Activated CD8-positive, alpha-beta T cell treated with anti-CD3 and anti-CD28 coated beads, Interleukin-2, amount 10 ng/mL, durations not matched to agents 7 days and 5 days (primary cell): Measurements from ENCODE around the gene CYB5RL. TPM values are rescaled to one million over a fixed set of nuclear protein-coding genes. Genes with fewer than 3 reads are reported as not detected.

ENCODE experiments used
- ATAC-seq: fragments of 150-1000 bp; cut with Tn5 transposase; one replicate; pipeline ENCODE4 v1.10.0; 2021; ENCODE audit warnings: moderate library complexity
- CTCF ChIA-PET: fragments of 350-600 bp; sonication (Branson Sonifier 250); formaldehyde crosslinking; loops from one replicate; lab custom pipeline; 2021; ENCODE audit warnings: antibody characterized with exemption; lab: Charles Lee
- POLR2A ChIA-PET: fragments of 350-600 bp; sonication (Branson Sonifier 250); formaldehyde crosslinking; loops from one replicate; lab custom pipeline; 2021; ENCODE audit warnings: antibody characterized with exemption; lab: Charles Lee
- DNase-seq: peaks from one replicate; pipeline ENCODE4 v3.0.0-alpha.2; 2020
- H3K27ac Mint-ChIP-seq: one replicate; pipeline ENCODE4 v1.8.0; 2021; ENCODE audit warnings: mild to moderate bottlenecking, mixed read lengths
- H3K27me3 Mint-ChIP-seq: one replicate; pipeline ENCODE4 v1.8.0; 2021; ENCODE audit warnings: low read depth, mixed read lengths
- H3K36me3 Mint-ChIP-seq: one replicate; pipeline ENCODE4 v1.8.0; 2021; ENCODE audit warnings: low read depth, mixed read lengths
- H3K4me1 Mint-ChIP-seq: one replicate; pipeline ENCODE4 v1.8.0; 2021; ENCODE audit warnings: low read depth, mixed read lengths
- H3K4me3 Mint-ChIP-seq: one replicate; pipeline ENCODE4 v1.8.0; 2021; ENCODE audit warnings: mild to moderate bottlenecking, mixed read lengths
- H3K9me3 Mint-ChIP-seq: one replicate; pipeline ENCODE4 v1.8.0; 2022; ENCODE audit warnings: mixed read lengths; ENCODE audit not compliant: insufficient read depth
- total RNA-seq, 2 experiments: library from RNA; stranded (reverse); gene quantifications; one replicate each; pipeline ENCODE4 v1.2.3, GENCODE V29; 2021

CYB5RL gene, protein sequence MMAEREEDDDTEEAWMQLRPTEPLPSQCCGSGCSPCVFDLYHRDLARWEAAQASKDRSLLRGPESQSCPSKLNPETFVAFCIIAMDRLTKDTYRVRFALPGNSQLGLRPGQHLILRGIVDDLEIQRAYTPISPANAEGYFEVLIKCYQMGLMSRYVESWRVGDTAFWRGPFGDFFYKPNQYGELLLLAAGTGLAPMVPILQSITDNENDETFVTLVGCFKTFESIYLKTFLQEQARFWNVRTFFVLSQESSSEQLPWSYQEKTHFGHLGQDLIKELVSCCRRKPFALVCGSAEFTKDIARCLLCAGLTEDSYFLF
- total RNA-seq, result 10 to 100 TPM; 13.1 to 15.5 TPM

DNA sequence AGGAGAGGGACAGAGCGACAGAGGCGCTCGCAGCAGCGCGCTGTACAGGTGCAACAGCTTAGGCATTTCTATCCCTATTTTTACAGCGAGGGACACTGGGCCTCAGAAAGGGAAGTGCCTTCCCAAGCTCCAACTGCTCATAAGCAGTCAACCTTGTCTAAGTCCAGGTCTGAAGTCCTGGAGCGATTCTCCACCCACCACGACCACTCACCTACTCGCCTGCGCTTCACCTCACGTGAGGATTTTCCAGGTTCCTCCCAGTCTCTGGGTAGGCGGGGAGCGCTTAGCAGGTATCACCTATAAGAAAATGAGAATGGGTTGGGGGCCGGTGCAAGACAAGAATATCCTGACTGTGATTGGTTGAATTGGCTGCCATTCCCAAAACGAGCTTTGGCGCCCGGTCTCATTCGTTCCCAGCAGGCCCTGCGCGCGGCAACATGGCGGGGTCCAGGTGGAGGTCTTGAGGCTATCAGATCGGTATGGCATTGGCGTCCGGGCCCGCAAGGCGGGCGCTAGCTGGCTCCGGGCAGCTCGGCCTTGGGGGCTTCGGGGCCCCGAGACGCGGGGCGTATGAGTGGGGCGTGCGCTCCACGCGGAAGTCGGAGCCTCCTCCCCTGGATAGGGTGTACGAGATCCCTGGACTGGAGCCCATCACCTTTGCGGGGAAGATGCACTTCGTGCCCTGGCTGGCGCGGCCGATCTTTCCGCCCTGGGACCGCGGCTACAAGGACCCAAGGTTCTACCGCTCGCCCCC, at the start of gene CYB5RL, which contains the start of gene MRPL37:
Gene CYB5RL (minus strand): TSS at position 266 of the 754 bp plus-strand sequence. CDS start 4,414 bp downstream, outside the sequence.
Gene MRPL37 (plus strand): TSS at position 403 of the 754 bp plus-strand sequence. CDS start 77 bp downstream, at position 480.
- POLR2A ChIA-PET, result interaction anchor here (0.8 to 2.1 kb wide), 8 partner anchors 10 to 206 kb away, joined by 3 to 16 read pairs (median 4); partner anchors contain the start of gene SSBP3
- Mint-ChIP-seq H3K27me3 (no peaks in the 10 kb centered on the region), H3K4me1 (peaks cover 34% of the 10 kb centered on the region), H3K9me3 (no peaks in the 10 kb centered on the region), H3K36me3 (peaks cover 23% of the 10 kb centered on the region), H3K4me3 (peak within 1 kb of the TSS; percentile 87), H3K27ac (peak within 1 kb of the TSS; percentile 79)
- DNase-seq (peak; percentile 95), ATAC-seq (peak; percentile 97)
- CTCF ChIA-PET, result interaction anchor here (1.1 to 2.3 kb wide), 8 partner anchors 17 to 289 kb away, joined by 3 to 9 read pairs (median 4); no protein-coding TSS in a partner anchor

DNA sequence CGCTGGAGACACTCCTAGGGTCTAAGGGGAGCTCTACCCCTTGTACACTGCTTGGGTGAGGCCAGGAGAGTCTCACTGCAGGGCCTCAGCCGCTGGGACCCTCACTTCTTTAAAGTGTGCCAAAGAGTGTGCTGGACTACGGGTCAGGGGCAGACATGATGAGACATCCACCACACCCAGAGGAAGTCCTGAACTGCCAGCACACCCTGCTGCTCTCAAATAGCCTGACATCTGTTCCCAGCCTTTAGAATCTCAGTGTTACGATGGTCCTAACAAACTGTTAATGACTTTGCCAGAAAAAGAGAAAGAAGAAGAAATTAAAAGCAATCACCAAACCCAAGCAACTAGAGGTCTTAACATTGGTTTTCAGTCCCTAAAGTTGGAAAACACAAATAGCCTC, 49.1 kb upstream of the CYB5RL start:
- Mint-ChIP-seq H3K27me3 (no peaks in the 10 kb centered on the region), H3K27ac (peak overlapping the region; percentile 2), H3K36me3 (peaks cover 23% of the 10 kb centered on the region), H3K4me1 (peaks cover 17% of the 10 kb centered on the region), H3K4me3 (no peak overlapping the region), H3K9me3 (no peaks in the 10 kb centered on the region)
- CTCF ChIA-PET, result no interaction called here
- POLR2A ChIA-PET, result no interaction called here
- DNase-seq, result no peak
- ATAC-seq, result no peak

DNA sequence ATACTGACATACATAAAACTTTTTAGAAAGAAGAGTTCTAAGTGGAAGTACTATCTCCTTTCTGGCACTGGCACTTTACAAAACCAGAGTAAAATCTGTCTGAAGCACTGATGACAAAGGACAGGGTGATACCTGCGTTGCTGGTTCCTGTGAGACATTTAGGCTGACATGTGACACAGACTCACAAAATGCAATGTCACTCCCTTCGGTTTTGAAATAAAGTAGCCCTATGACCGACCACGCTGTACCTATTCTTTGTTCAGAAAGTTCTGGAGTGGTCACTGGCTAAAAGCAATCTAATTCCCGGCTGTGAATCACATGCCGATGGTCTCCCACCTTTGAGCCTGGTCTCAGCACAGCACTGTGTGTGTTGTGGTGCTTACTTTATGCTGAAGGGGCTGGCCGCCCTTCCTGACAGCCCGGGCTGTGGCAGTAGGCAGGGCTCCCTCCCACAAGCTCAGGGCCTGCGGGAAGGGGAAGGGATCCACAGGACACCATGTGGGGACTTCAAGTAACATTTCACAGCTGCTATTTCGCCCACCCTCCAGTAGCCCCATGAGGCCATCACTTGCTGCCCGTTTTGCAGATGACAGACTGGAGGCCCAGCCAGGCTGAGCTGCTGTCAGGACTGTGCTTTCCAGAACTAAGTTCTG, 48.2 kb upstream of the CYB5RL start:
- DNase-seq (no peak), ATAC-seq (no peak)
- no peaks in the 10 kb centered on the region for H3K9me3 Mint-ChIP-seq
- H3K27me3 Mint-ChIP-seq, result no peaks in the 10 kb centered on the region
- POLR2A ChIA-PET, result no interaction called here
- peaks cover 25% of the 10 kb centered on the region for H3K36me3 Mint-ChIP-seq
- H3K4me1 Mint-ChIP-seq, result peaks cover 16% of the 10 kb centered on the region
- no peak overlapping the region for H3K27ac Mint-ChIP-seq
- H3K4me3 Mint-ChIP-seq, result no peak overlapping the region
- CTCF ChIA-PET, result no interaction called here

DNA sequence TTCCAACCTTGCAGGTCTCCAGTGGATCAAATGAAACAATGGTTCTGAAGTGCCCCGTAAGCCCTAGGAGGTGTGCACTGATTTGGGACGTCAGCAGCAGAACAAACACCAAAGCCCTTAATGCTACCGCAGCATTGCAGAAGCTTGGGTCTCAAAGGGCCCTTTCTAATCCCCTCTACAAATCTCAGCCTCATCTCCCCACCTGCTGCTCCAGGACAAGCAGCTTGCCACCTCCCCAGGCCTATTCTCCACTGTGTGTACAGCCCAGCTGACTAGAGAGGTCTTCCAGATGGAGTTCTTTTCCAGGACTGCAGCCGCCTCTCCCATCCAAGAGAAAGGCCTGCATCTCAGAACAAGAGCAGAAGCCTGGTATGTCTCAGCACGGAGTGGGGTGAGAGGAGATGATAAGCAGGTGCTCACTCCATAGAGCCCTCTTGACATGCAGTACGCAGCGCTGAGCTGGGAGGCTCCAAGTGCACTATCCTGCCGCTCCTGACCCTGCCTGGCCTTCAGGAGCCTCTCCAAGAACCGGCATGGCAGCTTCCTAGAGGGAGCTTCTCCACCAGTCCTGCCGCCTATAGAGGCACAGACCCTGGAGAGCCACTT, 46.4 kb upstream of the CYB5RL start:
- Mint-ChIP-seq H3K4me3 (no peak overlapping the region), H3K36me3 (peaks cover 25% of the 10 kb centered on the region), H3K9me3 (no peaks in the 10 kb centered on the region), H3K4me1 (peaks cover 13% of the 10 kb centered on the region), H3K27ac (peak overlapping the region; percentile 57), H3K27me3 (no peaks in the 10 kb centered on the region)
- no peak for DNase-seq
- POLR2A ChIA-PET, result no interaction called here
- no peak for ATAC-seq
- CTCF ChIA-PET, result no interaction called here

DNA sequence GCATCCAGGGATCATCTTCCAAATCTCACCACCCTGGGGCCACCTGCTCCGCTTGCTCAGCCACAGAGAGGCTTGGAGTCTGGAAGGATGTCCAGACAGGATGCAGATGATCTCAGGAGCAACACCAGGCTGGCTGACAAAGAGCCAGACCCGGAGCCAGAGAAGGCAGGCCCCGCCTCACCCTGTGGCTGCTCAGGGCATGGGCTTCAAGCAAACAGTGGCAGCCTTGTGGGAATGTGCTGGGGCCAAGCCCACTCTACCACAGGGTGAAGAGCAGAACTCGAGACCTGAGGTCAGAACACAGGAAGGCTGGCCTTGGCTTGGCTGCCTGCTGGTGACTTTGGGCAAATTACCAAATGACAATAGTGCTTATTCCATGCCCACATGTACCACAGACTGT, 45.7 kb upstream of the CYB5RL start:
- DNase-seq (no peak), ATAC-seq (no peak)
- Mint-ChIP-seq H3K27me3 (no peaks in the 10 kb centered on the region), H3K27ac (peak overlapping the region; percentile 57), H3K36me3 (peaks cover 24% of the 10 kb centered on the region), H3K9me3 (no peaks in the 10 kb centered on the region), H3K4me1 (peaks cover 13% of the 10 kb centered on the region), H3K4me3 (no peak overlapping the region)
- ChIA-PET POLR2A (no interaction called here), CTCF (no interaction called here)

DNA sequence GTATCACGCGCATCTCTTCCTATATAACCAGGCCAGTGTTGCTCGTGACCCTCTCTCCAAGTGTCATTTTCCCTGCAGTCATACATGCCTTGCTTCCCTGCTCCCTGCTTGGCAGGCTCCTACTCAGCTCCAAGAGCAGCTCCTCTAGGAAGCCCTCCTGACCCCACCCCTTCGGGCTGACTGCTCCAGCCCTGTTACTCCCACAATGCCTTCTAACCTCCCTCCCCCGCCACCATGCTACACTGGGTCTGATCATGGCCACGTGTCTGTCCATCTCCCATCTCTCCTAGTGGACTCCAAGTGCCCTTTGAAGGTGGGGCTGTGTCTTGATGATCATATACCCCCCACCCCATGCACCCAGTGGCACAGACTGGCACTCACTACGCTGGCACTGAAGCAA, 44.8 kb upstream of the CYB5RL start:
- H3K27ac Mint-ChIP-seq, result peak overlapping the region; percentile 1
- no peak overlapping the region for H3K4me3 Mint-ChIP-seq
- CTCF ChIA-PET, result no interaction called here

DNA sequence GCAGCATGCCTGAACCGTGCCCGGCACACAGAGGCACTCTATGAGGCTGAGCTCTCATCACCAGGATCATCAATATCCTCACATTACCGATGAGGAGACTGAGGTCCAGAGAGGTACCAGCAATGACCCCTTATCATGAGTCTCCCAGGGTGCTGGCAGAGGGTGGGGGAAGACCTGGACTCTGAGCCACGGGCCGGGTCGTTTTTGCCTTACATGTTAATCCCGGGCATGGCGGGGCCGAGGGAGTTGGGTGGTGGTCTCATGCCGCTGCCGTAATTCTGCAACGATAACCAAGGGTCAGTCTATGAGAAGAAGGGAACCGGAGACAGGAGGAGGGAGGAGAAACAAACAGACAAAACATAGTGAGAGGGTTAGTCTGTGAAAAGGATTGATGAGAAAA, 43.2 kb upstream of the CYB5RL start:
- Mint-ChIP-seq H3K9me3 (no peaks in the 10 kb centered on the region), H3K4me1 (peaks cover 8% of the 10 kb centered on the region), H3K36me3 (peaks cover 25% of the 10 kb centered on the region), H3K27ac (no peak overlapping the region), H3K4me3 (no peak overlapping the region), H3K27me3 (no peaks in the 10 kb centered on the region)
- ChIA-PET CTCF (no interaction called here), POLR2A (no interaction called here)
- DNase-seq (no peak), ATAC-seq (no peak)

More for the DNA sequence above, 44.8 kb upstream of the CYB5RL start:
- peaks cover 19% of the 10 kb centered on the region for H3K36me3 Mint-ChIP-seq
- no peak for DNase-seq
- POLR2A ChIA-PET, result no interaction called here
- H3K27me3 Mint-ChIP-seq, result no peaks in the 10 kb centered on the region
- H3K4me1 Mint-ChIP-seq, result peaks cover 7% of the 10 kb centered on the region
- no peaks in the 10 kb centered on the region for H3K9me3 Mint-ChIP-seq
- no peak for ATAC-seq

DNA sequence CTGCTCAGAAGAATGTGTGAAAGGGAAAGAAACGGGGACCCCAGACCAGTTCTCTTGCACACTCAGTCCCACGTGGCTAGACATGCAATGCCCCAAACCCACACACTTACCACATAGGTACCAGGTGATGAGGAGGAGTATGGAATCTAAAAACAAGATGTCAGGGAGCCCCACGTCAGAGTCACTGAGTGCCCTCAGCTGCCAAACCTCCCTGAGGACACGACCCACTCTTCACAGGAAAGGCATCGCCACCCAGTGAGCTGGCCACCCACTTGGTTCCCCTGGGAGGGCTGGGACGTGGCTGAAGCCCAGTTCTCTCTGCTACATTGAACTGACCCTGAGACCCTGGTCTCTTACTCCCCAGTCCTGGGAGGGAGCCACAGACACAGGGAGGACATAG, 41.5 kb upstream of the CYB5RL start:
- Mint-ChIP-seq H3K27me3 (no peaks in the 10 kb centered on the region), H3K4me1 (peaks cover 8% of the 10 kb centered on the region), H3K4me3 (no peak overlapping the region), H3K27ac (no peak overlapping the region), H3K36me3 (peaks cover 35% of the 10 kb centered on the region), H3K9me3 (no peaks in the 10 kb centered on the region)
- ChIA-PET CTCF (interaction anchor here (1.2 kb wide), 1 partner anchor 14 kb away, joined by 3 read pairs; no protein-coding TSS in a partner anchor), POLR2A (no interaction called here)
- DNase-seq (no peak), ATAC-seq (no peak)

DNA sequence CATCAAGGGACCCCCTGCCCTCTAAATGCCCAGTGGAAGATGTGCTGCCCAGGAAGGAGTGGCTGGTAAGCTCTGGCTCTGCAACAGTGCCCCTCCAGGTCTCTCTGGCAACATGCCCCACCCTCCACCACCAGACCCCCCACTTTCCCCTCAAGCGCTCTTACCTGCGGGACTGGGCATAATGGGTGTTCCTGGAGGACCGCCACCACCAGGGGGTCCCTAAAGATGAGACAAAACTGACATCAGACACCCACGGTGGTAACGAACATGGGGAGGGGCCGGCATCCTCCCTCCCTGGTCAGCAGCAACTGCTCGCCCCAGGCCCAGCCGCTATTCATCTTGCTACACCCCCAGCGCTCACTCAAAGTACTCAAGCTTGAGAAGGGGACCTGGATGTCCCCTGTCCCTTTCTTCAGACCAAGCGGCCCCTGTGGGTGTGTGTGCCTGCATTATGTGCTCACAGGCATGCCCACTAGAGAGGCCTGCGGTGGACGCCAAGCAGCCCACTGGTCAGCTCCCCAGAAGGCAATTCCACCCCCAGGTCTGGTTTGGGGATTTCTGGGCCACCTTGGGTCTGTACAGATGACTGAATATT, 41.0 kb upstream of the CYB5RL start:
- Mint-ChIP-seq H3K27me3 (no peaks in the 10 kb centered on the region), H3K9me3 (no peaks in the 10 kb centered on the region), H3K27ac (no peak overlapping the region), H3K4me3 (no peak overlapping the region), H3K36me3 (peaks cover 35% of the 10 kb centered on the region), H3K4me1 (peaks cover 8% of the 10 kb centered on the region)
- no peak for DNase-seq
- ChIA-PET POLR2A (no interaction called here), CTCF (no interaction called here)
- no peak for ATAC-seq

DNA sequence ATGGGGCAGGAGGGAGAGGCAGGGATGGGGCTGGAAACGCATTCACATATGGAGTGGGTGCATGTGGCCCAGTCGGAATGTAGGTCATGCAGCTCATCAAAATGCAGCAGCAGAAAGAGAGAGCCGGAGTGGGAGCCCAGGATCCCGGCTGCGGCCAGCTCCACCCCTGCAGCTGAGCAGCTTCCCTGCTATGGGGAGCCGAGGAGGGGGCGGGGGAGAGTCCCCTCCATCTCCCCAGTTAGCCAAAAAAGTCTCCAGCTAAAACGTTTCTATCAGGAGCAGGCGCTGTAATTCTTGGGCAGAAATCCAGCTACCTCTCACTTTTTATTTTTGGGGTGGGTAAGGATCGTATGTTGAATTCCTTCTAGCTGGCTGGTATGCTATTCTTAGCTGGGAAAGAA, 39.8 kb upstream of the CYB5RL start:
- peaks cover 37% of the 10 kb centered on the region for H3K36me3 Mint-ChIP-seq

DNA sequence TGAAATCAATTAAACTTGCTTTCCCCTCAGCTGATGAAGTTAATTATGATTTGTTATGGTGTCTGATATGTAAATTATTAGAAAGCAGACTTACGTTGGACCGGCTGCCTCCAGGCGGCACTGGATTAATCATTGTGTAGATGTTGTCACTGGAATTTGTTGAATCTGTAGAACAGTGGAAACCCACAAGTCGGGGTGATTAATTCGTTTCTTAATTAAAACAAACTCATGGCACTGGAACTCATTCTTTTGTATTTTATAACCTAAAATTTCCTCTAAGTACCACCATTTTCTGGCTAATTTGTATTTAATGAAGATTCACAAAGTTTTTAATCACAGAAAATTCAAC, 39.2 kb upstream of the CYB5RL start:
- no peak for ATAC-seq
- CTCF ChIA-PET, result no interaction called here
- POLR2A ChIA-PET, result no interaction called here
- peaks cover 15% of the 10 kb centered on the region for H3K4me1 Mint-ChIP-seq
- no peak overlapping the region for H3K4me3 Mint-ChIP-seq
- no peaks in the 10 kb centered on the region for H3K9me3 Mint-ChIP-seq
- DNase-seq, result no peak
- H3K27ac Mint-ChIP-seq, result no peak overlapping the region
- no peaks in the 10 kb centered on the region for H3K27me3 Mint-ChIP-seq
- H3K36me3 Mint-ChIP-seq, result peaks cover 36% of the 10 kb centered on the region

More for the DNA sequence above, 39.8 kb upstream of the CYB5RL start:
- ChIA-PET CTCF (no interaction called here), POLR2A (interaction anchor here (0.6 kb wide), 1 partner anchor 337 kb away, joined by 3 read pairs; no protein-coding TSS in a partner anchor)
- Mint-ChIP-seq H3K9me3 (no peaks in the 10 kb centered on the region), H3K4me3 (no peak overlapping the region), H3K4me1 (peaks cover 13% of the 10 kb centered on the region), H3K27me3 (no peaks in the 10 kb centered on the region), H3K27ac (no peak overlapping the region)
- ATAC-seq, result no peak
- no peak for DNase-seq
